GM21786 (cell line): ENCODE data around the gene C12orf60.

ENCODE experiments used
- ATAC-seq: cut with Tn5 transposase; IDR thresholded peaks from one replicate; pipeline ENCODE4 v1.9.1; 2021; ENCODE audit not compliant: unreplicated experiment

The C12orf60 gene

DNA sequence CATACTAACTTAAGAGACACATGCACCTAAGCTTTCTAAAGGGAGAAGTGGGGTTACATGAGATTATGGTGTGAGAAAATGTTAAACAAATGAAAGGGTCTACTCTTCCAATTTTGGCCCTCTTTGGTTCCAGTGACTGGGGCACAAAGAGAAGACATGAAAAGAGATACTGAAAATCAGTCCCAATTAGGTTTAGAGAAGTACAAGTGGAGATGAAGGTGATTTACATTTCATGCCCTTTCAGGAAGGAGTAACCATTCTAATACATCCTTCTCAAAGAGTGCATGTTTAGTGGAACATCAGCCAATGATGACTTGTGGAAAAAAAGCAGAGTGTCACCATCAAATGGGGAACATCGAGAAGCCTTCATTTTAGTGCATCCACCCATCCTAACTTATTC, 67.8 kb downstream of the C12orf60 start:
- ATAC-seq = no peak

DNA sequence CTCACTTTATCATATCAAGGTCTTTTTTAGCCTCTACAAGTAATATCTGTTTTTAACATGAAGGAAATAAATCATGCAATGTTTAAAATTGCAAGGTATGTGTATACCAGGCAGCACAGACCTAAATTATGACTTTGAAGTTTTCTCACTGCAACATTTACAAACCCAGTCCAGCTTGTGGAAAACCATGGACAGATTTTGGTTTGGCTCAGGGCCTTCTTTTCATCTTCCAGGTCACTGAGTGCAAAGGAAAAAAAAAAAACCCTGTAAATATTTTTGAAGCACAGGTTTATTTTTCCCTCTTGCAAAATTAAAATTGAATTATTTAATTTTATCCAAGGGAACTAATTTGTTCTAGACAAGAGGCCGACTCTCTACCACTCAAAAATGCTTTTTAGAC, 68.4 kb downstream of the C12orf60 start:
- no peak for ATAC-seq

DNA sequence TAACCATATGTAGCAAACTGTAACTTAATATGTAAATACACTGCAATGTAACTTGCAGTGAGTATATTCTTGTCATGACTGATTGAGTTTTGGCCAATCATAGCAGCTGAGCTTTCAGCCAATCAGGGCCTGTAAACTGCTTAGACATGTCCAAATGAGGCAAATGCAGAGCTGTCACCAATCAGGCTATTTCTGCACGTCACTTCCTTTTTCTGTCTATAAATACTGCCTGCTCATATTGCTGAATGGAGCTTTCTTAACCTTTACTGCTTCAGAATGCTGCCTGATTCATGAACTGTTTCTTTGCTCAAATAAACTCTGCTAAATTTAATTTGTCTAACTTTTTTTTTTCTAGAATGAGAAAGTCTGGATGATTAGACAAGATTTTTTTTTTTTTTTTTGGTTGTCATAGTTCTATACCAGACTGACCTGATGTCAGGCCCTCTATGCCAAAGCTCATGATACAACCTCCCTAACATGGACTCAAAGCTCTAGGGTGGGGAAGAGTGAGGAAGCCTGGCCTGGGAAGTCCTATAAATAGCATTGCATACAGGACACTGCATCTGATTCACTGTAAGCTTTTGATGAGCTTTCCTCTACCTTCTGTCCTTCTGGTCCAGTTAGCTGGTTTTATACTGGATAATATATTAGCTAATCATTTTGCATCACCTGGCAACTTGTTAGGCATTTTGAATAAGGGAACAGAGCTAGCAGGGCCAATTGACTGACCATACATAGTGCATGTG, 70.1 kb downstream of the C12orf60 start:
- ATAC-seq = no peak
